Tibial nerve (tissue), 3 donors: ENCODE results near the gene FSCN2.

Experiments
- POLR2A ChIP-seq, 2 donors: fragments of 450-650 bp; IDR thresholded peaks; one replicate each; pipeline ENCODE4 v1.6.1; 2017; ENCODE audit warnings: antibody characterized with exemption in 2 of 2, mild to moderate bottlenecking in 2 of 2, moderate library complexity in 2 of 2
- TF ChIP-seq, protein P1 (sequence below), 5 experiments: fragments of 200-600 bp in 3 of 5; fragments of 450-650 bp in 2 of 5; sonication (generic) in 3 of 5; IDR thresholded peaks; one replicate each; pipeline ENCODE4 v1.5.1; 2016 to 2019; ENCODE audit warnings: antibody characterized with exemption in 5 of 5, mild to moderate bottlenecking in 3 of 5, moderate library complexity in 2 of 5

DNA sequence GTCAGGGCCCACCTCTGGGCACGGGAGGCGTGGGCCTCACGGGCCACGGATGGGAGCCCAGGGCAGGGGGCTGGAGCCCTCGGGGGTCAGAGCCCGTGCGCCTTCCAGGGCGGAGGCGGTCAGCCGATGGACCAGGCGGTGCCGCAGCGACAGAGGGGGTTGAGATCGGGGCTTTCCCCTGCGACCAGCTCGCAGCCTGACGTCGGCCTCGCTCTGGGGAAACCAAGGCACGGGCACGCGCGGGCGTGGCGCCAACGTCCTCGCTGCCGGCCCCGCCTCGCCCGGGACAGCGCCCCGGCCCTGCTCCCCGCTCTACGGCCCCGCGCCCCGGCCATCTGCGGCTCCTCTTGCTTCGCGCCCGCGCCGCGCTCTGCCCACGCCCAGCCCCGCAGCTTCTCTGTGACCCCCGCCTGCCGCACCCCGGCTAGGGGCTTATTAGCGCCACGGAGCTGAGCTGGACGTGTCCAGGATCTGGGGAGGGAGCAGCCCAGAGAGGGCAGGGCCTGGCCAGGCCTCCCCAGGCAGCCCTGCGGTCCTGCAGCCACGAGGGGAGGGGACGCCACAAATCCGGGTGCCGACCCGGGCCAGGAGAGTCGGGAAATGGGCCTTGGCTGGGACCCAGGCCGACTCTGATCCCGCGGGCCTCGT, 29.1 kb upstream of the FSCN2 start:
- TF ChIP-seq, protein P1, sequence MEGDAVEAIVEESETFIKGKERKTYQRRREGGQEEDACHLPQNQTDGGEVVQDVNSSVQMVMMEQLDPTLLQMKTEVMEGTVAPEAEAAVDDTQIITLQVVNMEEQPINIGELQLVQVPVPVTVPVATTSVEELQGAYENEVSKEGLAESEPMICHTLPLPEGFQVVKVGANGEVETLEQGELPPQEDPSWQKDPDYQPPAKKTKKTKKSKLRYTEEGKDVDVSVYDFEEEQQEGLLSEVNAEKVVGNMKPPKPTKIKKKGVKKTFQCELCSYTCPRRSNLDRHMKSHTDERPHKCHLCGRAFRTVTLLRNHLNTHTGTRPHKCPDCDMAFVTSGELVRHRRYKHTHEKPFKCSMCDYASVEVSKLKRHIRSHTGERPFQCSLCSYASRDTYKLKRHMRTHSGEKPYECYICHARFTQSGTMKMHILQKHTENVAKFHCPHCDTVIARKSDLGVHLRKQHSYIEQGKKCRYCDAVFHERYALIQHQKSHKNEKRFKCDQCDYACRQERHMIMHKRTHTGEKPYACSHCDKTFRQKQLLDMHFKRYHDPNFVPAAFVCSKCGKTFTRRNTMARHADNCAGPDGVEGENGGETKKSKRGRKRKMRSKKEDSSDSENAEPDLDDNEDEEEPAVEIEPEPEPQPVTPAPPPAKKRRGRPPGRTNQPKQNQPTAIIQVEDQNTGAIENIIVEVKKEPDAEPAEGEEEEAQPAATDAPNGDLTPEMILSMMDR (IDR thresholded peaks at IDR 0.05): no peak
- no peak for TF ChIP-seq POLR2A (IDR thresholded peaks at IDR 0.05)
